Sciatic nerve (tissue), 2 donors: ENCODE data around the gene CEP97. TPM values are rescaled to one million over a fixed set of nuclear protein-coding genes. Genes with fewer than 3 reads are reported as not detected.
A peak's percentile ranks its signal among the peaks of the same experiment; 100 is the strongest.

Source experiments
- ATAC-seq: fragments of 200-7000 bp; cut with Tn5 transposase; one replicate; pipeline ENCODE4 v1.9.1; 2020; ENCODE audit warnings: mild to moderate bottlenecking, moderate library complexity
- DNase-seq: peaks from one replicate; pipeline ENCODE4 v3.0.0-alpha.2; 2020; ENCODE audit warnings: low spot score
- intact Hi-C: fragments of 100-400 bp; cut with DNase I; formaldehyde crosslinking; loops from one replicate; pipeline ENCODE4 v1.14.2; 2022
- total RNA-seq: library from RNA; stranded (reverse); fragmentation: NEBNext Ultra II Directional; extraction: Animal tissue kit (Norgen Biotek cat#: 25700); gene quantifications from one replicate; pipeline ENCODE4 v1.2.1, GENCODE V29; 2021
- donor health status: DM: no; HTN: no; CAD: no.
- donor health status: DM: no; HTN: no; CAD: no.

Gene CEP97
- total RNA-seq, 1 donor from 2014 or later: 19.2 TPM

- intact Hi-C loops: no loop called here
- ATAC-seq (no peak), DNase-seq (no peak)
Observed at GRCh38 chr3:101807888-101808287, 83.5 kb downstream of the CEP97 start.

GRCh38 chr3:101809178-101810021, 85.0 kb downstream of the CEP97 start:
- DNase-seq (no peak), ATAC-seq (peak; percentile 46)
- intact Hi-C loops: loop anchor here (5.0 kb wide), 1 partner anchor 413 kb away; no protein-coding TSS in a partner anchor

GRCh38 chr3:101810022-101810418, 85.6 kb downstream of the CEP97 start:
- DNase-seq (no peak), ATAC-seq (no peak)
- intact Hi-C loops: loop anchor here (5.0 kb wide), 1 partner anchor 412 kb away; no protein-coding TSS in a partner anchor

DNA sequence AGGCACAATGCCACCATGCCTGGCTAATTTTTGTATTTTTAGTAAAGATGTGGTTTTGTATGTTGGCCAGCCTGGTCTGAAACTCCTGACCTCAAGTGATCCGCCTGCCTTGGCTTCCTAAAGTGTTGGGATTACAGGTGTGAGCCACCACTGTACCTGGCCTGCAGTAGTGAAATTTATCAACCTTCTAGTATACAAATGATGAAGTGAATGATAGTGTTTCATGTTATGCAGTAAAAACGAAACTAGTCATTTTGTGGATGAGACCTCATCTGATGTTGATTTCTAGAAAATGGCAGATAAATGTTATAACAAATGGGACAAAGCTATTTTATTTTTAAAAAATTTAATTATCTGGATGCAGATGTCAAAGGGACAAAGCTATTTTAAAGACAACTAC, 87.5 kb downstream of the CEP97 start:
- intact Hi-C loops: loop anchor here (5.0 kb wide), 1 partner anchor 410 kb away; no protein-coding TSS in a partner anchor
- ATAC-seq (no peak), DNase-seq (no peak)

DNA sequence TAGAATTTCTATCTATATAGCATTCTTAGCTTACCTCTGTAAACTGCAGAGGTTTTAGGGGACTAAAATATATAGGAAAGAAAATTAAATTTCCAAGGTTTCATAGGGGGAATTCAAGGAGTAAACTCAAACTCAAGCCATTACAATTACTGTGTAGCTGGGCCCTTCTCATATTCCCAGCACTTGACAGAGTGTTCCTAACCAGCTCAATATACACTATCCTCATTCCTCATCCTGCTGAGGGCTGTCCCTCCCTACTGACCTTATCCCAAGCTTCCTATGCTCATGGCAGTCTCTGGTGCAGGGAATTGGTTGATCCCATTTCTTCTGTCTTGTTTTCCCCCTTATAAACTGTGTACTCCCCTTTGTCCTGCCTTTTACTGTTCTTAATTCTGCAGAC, 88.5 kb downstream of the CEP97 start:
- no peak for DNase-seq
- intact Hi-C loops: loop anchor here (5.0 kb wide), 1 partner anchor 409 kb away; no protein-coding TSS in a partner anchor
- no peak for ATAC-seq

DNA sequence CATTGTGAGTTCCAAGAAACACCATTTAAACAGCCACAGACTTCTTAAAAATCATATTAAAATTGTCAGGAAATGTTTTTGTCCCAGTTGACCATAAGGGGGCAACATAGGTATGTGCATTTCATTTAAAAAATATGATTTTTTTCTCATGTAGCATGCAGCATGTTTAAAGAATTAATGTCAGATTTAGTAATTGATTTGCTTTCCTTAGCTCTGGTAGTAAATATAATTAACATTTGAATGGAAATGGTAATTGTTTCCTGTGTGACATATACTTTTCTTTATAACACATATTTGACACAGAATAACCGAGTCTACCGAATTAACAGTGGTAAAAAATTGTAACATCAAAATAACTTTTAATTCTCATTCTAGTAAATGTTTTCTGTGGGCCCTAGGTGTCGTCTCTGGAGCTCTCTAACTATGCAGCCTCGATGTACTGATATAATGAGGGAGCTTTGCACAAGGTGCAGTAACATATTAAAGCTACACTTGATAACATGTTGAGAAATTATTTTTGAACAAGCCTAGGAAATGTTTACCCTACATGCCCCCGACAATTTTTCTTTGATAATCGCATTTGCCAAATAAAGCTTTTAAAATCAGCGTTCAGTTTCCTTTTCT, 89.5 kb downstream of the CEP97 start:
- intact Hi-C loops: loop anchor here (5.0 kb wide), 1 partner anchor 408 kb away; no protein-coding TSS in a partner anchor
- no peak for ATAC-seq
- DNase-seq: no peak

GRCh38 chr3:101814835-101815234, 90.4 kb downstream of the CEP97 start:
- no peak for ATAC-seq
- intact Hi-C loops: loop anchor here (5.0 kb wide), 1 partner anchor 407 kb away; no protein-coding TSS in a partner anchor
- DNase-seq: no peak

GRCh38 chr3:101816215-101817149, 92.1 kb downstream of the CEP97 start:
- intact Hi-C loops: no loop called here
- DNase-seq (no peak), ATAC-seq (no peak)

GRCh38 chr3:101817992-101818391, 93.6 kb downstream of the CEP97 start:
- DNase-seq (no peak), ATAC-seq (no peak)
- intact Hi-C loops: no loop called here

GRCh38 chr3:101819649-101820206, 95.3 kb downstream of the CEP97 start:
- intact Hi-C loops: no loop called here
- ATAC-seq (no peak), DNase-seq (no peak)

Other genes starting within 250 kb of the CEP97 start
- 38.2 TPM for gene SENP7, start 211.4 kb upstream of the CEP97 start, total RNA-seq
- 15.0 TPM for gene TRMT10C, start 162.7 kb upstream of the CEP97 start, total RNA-seq
- 177 TPM for gene PCNP, start 150.4 kb upstream of the CEP97 start, total RNA-seq
- gene ZBTB11, start 47.5 kb upstream of the CEP97 start, total RNA-seq: 23.2 TPM
- gene RPL24, start 37.9 kb upstream of the CEP97 start, total RNA-seq: 778 TPM
- gene NXPE3, start 54.6 kb downstream of the CEP97 start, total RNA-seq: 24.7 TPM
- gene NFKBIZ, start 124.9 kb downstream of the CEP97 start, total RNA-seq: 91.6 TPM